Measurements from ENCODE around the gene PDCD6IP.

PDCD6IP gene

DNA sequence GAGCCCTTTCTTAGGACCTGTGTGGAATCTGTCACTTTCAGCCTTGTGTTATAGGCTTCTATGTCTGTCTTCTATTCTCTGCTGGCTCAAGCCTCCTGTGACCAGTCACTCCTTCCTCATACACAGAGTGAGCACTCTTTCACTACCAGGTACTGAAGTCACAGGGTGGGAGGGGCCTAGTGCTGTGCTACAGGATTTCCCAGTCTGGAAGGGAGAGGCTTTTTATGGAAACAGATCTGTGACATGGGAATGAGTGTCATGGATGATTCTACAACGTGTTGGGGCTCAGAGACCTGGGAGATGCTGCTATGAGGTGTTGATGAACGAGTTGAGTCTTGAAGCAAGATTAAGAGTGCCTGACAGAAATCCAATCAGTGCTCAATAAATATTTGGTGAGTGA is 100.5 kb downstream of the PDCD6IP start:
- no peak for DNase-seq

DNA sequence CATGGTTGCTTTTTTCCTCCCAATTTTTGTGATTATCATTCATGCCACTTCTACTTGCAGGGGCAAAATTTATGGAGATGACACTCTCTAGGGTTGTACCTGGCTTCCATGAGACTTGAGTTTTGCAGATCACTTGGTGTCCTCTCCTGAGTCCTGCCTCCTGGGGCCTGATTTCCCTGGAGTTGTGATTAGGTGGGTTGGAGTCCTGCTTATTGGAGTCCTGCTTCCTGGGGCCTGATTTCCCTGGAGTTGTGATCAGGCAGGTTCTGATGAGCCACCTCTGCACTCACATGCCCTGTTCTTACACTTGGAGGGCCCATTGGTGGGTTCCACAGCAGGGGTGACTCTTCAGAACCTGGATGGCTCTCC is 102.0 kb downstream of the PDCD6IP start:
- DNase-seq, result no peak

DNA sequence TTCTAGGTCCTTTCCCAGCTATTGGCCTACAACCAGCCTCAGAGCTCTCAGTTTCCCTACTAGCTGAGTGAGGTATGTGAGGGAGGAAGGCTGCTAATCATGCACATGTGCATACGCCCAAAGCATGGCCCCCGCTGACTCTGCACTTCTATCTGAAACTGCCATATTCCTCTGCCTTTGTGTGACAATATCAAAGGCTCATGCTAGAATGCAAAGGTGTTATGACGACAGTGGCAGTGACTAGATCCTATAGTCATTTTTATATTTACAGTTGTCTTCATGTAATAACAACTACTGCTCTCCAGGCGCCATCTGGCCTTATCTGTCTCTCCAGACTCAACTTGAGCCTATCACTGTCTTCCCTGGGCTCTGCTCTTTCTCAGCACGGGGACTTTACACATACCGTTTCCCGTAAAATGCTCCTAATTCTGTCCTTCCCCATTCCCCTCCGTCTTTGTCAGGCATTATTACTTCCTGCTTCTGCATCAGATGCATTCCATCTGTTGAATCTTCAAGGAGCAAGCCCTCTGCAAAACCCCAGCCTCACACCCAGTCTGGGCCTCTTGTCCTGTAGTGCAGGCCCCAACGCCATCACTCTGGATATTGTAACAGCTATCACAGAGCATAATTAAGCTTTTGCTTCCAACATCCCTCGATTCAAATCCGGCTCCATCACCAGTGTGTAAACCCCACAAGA is 102.5 kb downstream of the PDCD6IP start:
- DNase-seq, result no peak

DNA sequence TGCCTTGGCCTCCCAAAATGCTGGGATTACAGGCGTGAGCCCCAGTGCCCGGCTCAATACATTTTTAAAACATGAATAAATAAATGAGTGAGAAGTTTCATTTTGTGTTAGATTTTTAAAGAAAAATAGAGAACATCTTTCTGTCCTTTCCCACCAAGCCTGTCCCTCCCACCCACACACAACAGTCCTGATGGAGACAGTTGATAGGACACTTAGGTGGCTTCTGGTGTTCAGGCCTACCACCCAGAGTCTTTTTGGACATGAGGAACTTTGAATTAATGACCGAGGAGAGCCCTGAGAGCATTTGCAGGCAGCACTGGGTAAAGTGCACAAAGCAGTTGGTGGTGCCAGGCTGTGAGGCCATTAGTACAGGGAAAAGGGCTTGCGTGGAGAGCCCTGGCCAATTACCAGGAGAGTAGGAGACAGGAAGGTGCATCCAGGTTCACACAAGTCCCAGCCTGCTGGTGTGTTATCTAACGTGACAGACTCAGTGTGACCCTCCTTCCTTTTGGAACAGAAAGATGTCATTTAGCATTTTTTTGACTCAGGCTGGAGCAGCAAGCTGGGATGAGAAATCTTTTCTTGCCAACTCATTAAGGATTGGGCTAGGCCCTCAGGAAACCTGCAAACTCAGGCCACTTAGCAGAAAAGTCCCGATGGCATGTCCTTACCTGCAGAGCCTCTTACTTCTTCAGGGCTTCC is 103.6 kb downstream of the PDCD6IP start:
- DNase-seq, result no peak

DNA sequence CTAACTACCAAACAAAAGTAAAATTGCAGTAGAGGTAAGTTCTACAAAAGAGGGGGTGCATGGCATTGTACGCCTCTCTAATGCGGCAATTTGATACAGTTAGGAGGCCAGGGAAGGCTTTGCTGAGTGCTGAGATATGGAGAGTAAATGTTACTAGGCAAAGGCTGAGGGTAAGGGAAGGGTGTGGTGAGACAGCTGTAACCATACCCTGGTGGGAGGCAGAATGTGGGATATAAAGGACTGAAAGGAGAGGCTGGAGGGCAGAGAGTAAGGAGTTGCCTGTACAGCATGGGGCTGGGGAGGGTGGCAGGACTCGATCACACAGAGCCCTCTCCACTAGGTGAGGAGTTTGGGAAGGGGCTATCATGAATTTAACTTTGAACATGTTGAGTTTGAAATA is 106.3 kb downstream of the PDCD6IP start:
- DNase-seq, result no peak

DNA sequence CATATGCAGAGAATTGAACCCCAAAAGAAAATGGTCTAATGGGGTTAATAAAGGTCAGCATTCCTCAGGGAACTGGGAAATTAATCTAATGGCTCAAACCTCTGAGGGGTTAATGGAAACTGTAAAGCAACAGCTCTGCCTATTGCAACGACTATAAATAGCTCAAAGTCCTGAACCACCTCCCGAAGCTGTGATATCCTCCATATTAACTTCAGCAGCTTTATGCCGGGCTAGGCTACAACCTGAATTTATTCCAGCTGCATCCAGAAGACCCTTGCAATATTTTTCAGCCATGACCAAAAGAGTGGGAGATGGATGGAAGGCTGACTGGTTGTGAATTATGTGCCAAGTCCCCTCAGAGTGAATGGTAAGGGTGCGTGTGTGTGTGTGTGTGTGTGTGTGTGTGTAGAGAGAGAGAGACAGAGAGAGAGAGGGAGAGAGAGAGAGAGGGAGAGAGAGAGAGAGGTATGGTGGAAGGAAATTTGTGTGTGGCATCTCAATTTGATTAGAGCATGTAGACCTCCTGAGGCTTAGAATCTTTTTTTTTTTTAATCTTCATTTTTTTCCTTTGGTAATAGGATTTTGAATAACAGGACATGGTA is 109.9 kb downstream of the PDCD6IP start:
- DNase-seq, result no peak

DNA sequence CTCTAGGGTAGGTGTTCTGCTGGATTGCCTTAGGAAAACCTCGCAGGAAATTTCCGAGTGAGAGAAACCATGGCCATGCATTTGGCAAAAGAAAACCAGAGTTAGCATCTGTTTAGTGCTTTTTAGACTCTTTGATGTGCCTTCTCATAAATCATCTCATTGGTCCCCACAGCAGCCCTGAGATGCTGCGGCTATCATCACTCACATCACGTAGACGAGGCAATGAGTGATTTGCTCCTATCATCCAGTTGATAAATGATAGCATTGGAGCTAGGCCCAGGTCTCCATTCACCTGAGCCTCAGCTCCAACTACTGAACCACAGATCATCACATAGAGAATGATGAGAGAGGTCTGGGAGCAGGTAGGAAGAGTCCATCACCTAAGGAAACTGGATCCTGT is 111.1 kb downstream of the PDCD6IP start:
- DNase-seq, result no peak

DNA sequence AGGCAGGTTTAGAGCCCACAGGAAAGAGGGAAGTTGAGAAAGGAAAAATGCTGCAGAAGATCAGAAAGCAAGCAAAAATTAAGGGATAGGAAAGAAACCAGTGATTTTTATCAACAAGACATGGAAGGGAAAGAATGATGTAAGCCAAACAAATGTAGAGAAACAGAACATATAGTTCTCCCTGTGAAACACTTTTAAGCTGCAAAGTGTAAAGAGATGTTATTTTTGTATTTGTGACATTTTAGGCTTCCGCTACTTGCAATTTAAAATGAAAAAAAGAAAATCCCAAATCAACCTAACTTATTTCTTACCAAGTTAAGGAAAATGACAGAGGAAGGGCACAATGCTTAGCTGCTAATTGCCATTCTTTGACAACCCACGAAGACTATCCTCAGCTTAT is 111.6 kb downstream of the PDCD6IP start:
- DNase-seq, result no peak

DNA sequence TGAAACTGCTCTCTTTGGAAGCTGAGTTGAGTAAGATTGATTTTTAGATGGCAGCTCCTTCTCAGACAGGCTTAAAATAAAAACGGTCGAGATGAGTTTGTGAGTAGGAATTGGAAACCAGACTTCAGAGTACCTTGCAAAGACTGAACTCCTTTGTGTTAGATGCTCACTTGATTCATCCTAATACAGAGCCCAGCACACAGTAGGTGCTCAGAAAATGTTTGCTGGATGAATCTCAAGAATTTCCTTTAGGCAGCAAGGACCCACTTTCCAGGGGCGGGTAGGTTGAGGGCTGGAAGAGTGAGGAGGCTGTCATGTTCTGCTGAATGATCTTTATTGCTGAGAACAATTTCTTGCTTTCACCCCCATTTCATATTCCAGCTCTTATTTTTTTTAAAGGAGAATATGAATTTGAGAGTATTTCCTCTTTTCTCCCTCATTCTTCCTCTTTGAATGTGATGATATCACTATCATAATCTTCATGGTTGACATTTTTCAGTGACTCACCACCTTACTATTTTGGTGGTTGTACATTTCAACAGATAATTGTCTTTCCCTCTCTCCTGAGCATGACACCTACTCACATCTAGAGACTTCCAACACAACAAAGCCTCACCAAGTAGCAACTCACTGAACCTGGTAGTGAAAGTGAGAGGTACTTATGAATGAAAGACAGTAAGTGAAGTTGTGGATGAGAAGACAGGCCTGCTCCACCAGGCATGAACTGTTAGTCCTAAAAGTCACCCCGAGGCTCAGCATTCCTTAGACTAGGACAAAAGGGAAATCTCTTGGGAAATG is 113.3 kb downstream of the PDCD6IP start:
- DNase-seq, result no peak

DNA sequence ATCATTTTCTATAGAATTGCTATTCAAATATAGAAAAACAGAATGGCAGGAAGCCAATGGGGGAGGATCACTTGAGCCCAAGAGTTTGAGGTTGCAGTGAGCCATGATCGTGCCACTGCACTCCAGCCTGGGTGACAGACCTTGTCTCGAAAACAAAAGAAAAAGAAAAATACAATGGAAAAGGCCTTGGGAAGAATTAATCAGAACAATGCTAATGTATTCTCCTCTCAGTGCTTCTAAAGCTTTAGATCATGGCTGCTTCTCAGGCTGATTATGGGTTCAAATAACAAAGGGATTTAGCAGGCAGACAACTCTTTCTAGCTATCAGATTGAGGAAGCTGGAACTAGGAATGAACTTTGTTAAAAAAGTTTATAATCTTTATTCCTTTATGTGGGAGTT is 115.8 kb downstream of the PDCD6IP start:
- no peak for DNase-seq

DNA sequence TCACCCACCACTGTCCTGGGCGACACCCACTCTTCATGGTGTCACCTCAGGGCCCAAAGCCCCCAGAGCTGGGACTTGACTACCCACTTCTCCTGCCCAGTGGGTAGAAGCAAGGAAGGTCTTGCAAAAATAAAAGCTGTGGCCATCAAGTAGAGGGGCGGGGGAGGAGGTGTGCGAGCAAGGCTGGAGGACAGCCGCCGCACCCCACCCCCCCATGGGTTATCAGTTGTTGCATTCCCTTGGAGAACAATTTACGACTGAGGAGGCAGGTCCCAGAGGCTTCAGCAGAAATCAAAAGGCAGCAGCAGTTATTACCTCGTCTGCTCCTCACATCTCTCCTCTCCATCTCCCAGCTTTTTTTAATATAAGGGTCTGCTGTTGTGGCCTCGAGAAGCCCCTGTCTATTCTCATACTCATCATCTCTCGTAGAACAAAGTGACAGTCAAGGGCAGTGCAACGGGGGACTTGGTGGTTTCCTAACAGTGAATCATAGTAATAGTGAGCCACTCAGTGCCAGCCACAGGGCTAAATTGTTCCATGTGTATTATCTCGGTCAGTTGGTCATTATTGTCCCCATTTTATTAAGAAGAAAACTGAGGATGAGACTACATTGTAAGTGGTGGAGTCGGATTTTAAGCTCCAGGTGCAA is 116.4 kb downstream of the PDCD6IP start:
- DNase-seq, result no peak

DNA sequence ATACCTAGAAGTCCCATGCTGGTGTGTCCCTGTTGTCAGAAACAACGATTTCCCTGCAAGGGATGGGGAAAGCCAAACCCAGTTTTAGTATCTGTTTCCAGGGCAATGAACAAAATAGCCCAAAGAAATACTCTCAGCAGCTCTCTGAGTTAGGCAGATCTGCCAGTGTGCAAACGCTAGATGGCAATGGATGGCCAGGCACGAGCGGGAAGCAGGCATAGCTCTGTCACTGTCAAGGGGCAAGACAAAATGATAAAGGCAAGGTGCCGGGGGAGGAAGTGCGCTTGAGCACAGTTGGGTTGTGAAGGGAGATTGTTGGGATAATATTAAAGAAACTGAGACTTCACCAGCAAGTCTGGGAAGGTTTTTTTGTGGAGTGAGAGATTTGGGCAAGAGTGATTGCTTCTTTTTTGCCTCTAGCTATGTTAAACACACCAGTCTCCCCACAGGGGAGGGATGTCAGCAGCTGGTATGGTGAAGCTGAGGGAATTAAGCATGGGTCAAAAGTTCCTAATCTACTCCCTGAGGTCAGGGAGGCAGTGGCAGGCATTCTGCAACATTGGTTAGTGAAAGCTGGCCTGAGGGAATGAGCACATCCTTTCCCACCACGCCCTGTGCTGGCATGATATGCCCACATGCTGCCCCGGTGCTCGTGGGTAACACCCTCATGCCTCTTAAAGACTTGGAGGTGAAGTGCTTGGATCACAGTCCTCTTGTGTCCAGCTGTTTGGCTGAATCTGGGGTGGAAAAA is 117.5 kb downstream of the PDCD6IP start:
- DNase-seq, result no peak

DNA sequence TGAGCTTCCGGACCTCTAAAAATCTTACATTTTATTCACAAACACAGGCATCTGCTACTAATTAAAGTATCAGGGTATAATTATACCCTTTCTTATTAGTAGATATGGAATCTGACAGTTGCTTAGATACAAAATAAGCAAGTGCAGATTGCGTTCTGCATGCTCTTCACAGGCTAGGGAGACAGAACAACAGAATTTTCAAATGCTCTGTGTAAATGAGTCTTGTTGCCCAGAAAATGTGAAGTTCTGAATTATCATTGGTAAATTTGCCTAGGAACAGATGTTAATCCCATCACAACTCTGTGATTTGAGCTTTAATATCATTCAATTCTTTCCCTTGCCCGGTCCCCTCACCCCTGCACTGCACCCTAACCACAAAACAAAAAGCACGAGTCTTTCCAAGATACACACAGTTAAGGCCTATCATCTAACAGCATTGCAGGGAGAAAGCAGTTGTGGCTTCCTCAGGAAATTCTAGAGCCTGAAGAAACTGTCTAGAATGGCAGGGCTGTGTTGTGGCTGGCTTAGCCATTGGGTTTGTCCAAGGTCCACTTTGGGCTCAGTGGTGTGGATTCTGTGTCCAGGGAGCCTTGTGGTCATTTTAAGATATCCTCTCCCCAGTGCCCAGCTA is 119.8 kb downstream of the PDCD6IP start:
- no peak for DNase-seq
